ENCODE data around the gene HOXB8. TPM values are rescaled to one million over a fixed set of nuclear protein-coding genes. Genes with fewer than 3 reads are reported as not detected.

HOXB8 gene
- total RNA-seq, 1 donor from 2014 or later = 0.21 TPM

GRCh38 chr17:48579760-48580554 is 35.1 kb downstream of the HOXB8 start:
- H3K4me1 ChIP-seq = peaks cover 38% of the 10 kb centered on the region
- peak overlapping the region; percentile 92 for H3K27ac ChIP-seq
- peaks cover 88% of the 10 kb centered on the region for H3K27me3 ChIP-seq (ENCODE audit: low read depth)
- H3K4me3 ChIP-seq = peak overlapping the region; percentile 62
- no peak for DNase-seq
- H3K9me3 ChIP-seq = no peaks in the 10 kb centered on the region
- intact Hi-C loops (cut with DNase I) = no loop called here
- TF ChIP-seq, protein P1, sequence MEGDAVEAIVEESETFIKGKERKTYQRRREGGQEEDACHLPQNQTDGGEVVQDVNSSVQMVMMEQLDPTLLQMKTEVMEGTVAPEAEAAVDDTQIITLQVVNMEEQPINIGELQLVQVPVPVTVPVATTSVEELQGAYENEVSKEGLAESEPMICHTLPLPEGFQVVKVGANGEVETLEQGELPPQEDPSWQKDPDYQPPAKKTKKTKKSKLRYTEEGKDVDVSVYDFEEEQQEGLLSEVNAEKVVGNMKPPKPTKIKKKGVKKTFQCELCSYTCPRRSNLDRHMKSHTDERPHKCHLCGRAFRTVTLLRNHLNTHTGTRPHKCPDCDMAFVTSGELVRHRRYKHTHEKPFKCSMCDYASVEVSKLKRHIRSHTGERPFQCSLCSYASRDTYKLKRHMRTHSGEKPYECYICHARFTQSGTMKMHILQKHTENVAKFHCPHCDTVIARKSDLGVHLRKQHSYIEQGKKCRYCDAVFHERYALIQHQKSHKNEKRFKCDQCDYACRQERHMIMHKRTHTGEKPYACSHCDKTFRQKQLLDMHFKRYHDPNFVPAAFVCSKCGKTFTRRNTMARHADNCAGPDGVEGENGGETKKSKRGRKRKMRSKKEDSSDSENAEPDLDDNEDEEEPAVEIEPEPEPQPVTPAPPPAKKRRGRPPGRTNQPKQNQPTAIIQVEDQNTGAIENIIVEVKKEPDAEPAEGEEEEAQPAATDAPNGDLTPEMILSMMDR (IDR thresholded peaks at IDR 0.05) = no peak
- no peaks in the 10 kb centered on the region for H3K36me3 ChIP-seq
- no peak for ATAC-seq

DNA sequence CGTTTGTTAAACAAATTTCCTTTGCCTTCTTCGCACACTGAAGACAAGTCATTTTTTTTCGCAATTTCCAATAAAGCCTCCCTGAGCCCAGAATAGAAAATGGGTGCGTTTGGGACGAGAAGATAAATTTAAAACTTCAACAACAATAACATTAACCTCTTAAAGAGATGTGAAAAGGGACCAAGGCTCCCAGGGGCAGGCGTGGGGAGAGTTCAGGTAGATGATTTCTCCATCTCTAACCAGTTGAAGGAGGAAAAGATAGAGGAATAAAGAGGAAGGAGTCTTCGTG is 35.7 kb downstream of the HOXB8 start:
- ATAC-seq (no peak), DNase-seq (no peak)
- peaks cover 33% of the 10 kb centered on the region for H3K4me1 ChIP-seq
- no peaks in the 10 kb centered on the region for H3K36me3 ChIP-seq
- H3K27me3 ChIP-seq (ENCODE audit: low read depth) = peaks cover 90% of the 10 kb centered on the region
- TF ChIP-seq, protein P1 (IDR thresholded peaks at IDR 0.05) = no peak
- intact Hi-C loops (cut with DNase I) = no loop called here
- peak overlapping the region; percentile 92 for H3K27ac ChIP-seq
- no peaks in the 10 kb centered on the region for H3K9me3 ChIP-seq
- H3K4me3 ChIP-seq = peak overlapping the region; percentile 62

GRCh38 chr17:48578616-48579470 is 36.2 kb downstream of the HOXB8 start:
- intact Hi-C loops (cut with DNase I) = no loop called here
- peak; percentile 4 to 20 for ATAC-seq
- no peak for DNase-seq
- H3K4me3 ChIP-seq = peak overlapping the region; percentile 62
- H3K27ac ChIP-seq = peak overlapping the region; percentile 92
- peaks cover 90% of the 10 kb centered on the region for H3K27me3 ChIP-seq (ENCODE audit: low read depth)
- peaks cover 29% of the 10 kb centered on the region for H3K4me1 ChIP-seq
- TF ChIP-seq, protein P1 (IDR thresholded peaks at IDR 0.05) = no peak
- no peaks in the 10 kb centered on the region for H3K36me3 ChIP-seq
- H3K9me3 ChIP-seq = no peaks in the 10 kb centered on the region

GRCh38 chr17:48577946-48578615 is 37.0 kb downstream of the HOXB8 start, which contains the start of gene HOXB4:
Gene HOXB4, minus strand, starts transcription at chr17:48578350. Its CDS starts 31 bp downstream, at chr17:48578319.
- Histone ChIP-seq H3K27ac (peak within 1 kb of the TSS; percentile 92), H3K27me3 (ENCODE audit: low read depth) (peaks cover 90% of the 10 kb centered on the region), H3K9me3 (no peaks in the 10 kb centered on the region), H3K4me3 (peak within 1 kb of the TSS; percentile 62), H3K4me1 (peaks cover 29% of the 10 kb centered on the region), H3K36me3 (no peaks in the 10 kb centered on the region)
- ATAC-seq = peak; percentile 28 to 67
- DNase-seq = peak; percentile 73
- TF ChIP-seq, protein P1 (IDR thresholded peaks at IDR 0.05) = no peak
- intact Hi-C loops (cut with DNase I) = no loop called here

DNA sequence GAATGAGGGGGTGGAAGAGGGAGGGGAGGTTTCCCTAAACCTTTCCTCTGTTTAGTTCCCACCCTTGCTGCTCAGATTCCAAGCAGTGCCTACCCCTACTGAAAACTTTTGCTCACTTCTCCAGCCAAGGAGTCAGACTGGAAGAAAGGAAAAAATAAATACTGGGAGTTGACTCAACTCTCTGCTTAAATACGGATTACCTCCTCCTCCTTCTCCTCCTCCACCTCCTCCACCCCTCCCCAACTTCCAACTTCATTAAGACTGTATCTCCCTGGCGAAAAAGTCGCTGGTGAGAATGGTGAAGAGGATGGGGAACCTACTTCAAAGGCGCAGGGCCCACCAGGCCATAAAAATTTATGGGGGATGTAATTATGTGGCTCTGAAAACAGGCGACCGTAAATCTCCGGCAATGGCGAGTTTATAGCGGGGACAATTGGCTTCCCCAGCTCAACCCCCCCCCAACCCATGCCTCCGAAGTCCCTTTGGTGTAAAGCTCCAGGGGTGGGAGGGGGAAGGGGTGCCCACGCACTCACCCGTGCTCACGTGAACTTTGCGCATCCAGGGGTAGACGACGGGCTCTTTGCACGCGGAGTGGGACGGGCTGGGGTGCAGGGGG is 37.7 kb downstream of the HOXB8 start:
- peak overlapping the region; percentile 92 for H3K27ac ChIP-seq
- H3K4me3 ChIP-seq = peak overlapping the region; percentile 62
- H3K36me3 ChIP-seq = no peaks in the 10 kb centered on the region
- H3K9me3 ChIP-seq = no peaks in the 10 kb centered on the region
- DNase-seq (no peak), ATAC-seq (no peak)
- peaks cover 91% of the 10 kb centered on the region for H3K27me3 ChIP-seq (ENCODE audit: low read depth)
- H3K4me1 ChIP-seq = peaks cover 29% of the 10 kb centered on the region
- intact Hi-C loops (cut with DNase I) = no loop called here
- TF ChIP-seq, protein P1 (IDR thresholded peaks at IDR 0.05) = no peak
